GM18907 (cell line): ENCODE measurements around the gene CYP1A2.
"Not testable (repeated sequence)": the region's sequence is repeated elsewhere in the genome, so short reads cannot be mapped to it uniquely, and the experiment has no call there.

Experiments used
- ATAC-seq: cut with Tn5 transposase; IDR thresholded peaks from one replicate; pipeline ENCODE4 v1.9.1; 2021; ENCODE audit warnings: mild to moderate bottlenecking, moderate library complexity; ENCODE audit not compliant: unreplicated experiment

The CYP1A2 gene

GRCh38 chr15:74733269-74733668 is 15.4 kb upstream of the CYP1A2 start:
- no peak for ATAC-seq

- ATAC-seq = no peak
Observed at GRCh38 chr15:74735305-74735704, 13.3 kb upstream of the CYP1A2 start.

- ATAC-seq = not testable (repeated sequence)
Observed at GRCh38 chr15:74738239-74738638, 10.4 kb upstream of the CYP1A2 start.

GRCh38 chr15:74742422-74742821 is 6.2 kb upstream of the CYP1A2 start:
- no peak for ATAC-seq

GRCh38 chr15:74746389-74746788 is 2.3 kb upstream of the CYP1A2 start:
- ATAC-seq = no peak

GRCh38 chr15:74749832-74750231 is 1.2 kb downstream of the CYP1A2 start:
- ATAC-seq = no peak

- no peak for ATAC-seq
Observed at GRCh38 chr15:74750751-74751150, 2.1 kb downstream of the CYP1A2 start.

- no peak for ATAC-seq
Observed at GRCh38 chr15:74752011-74752410, 3.4 kb downstream of the CYP1A2 start.

- ATAC-seq = no peak
Observed at GRCh38 chr15:74752531-74752930, 3.9 kb downstream of the CYP1A2 start.

GRCh38 chr15:74754593-74755215 is 6.1 kb downstream of the CYP1A2 start:
- no peak for ATAC-seq

GRCh38 chr15:74758736-74759135 is 10.1 kb downstream of the CYP1A2 start:
- no peak for ATAC-seq

GRCh38 chr15:74762791-74763150 is 14.1 kb downstream of the CYP1A2 start:
- no peak for ATAC-seq

GRCh38 chr15:74763416-74763815 is 14.8 kb downstream of the CYP1A2 start:
- ATAC-seq = no peak

GRCh38 chr15:74767167-74768098 is 18.8 kb downstream of the CYP1A2 start:
- ATAC-seq = no peak

- no peak for ATAC-seq
Observed at GRCh38 chr15:74768099-74768770, 19.6 kb downstream of the CYP1A2 start.

GRCh38 chr15:74768771-74769342 is 20.2 kb downstream of the CYP1A2 start:
- no peak for ATAC-seq

GRCh38 chr15:74769463-74770025 is 20.9 kb downstream of the CYP1A2 start:
- ATAC-seq = no peak

- ATAC-seq = no peak
Observed at GRCh38 chr15:74770211-74770903, 21.7 kb downstream of the CYP1A2 start.

- ATAC-seq = no peak
Observed at GRCh38 chr15:74773329-74773728, 24.7 kb downstream of the CYP1A2 start.

- no peak for ATAC-seq
Observed at GRCh38 chr15:74773731-74774252, 25.1 kb downstream of the CYP1A2 start.
